HL-60/S4 (cell line): ENCODE data around the gene MAST3.

ENCODE experiments used
- in situ Hi-C: fragments of 300-500 bp; cut with MboI; formaldehyde crosslinking; loops from 2 replicates; pipeline ENCODE4 v1.14.3; 2022; ENCODE audit warnings: low sequenced_read_pairs

Gene MAST3

GRCh38 chr19:18131841-18132596, 34.4 kb downstream of the MAST3 start:
- in situ Hi-C loops, result no loop called here

- in situ Hi-C loops, result no loop called here
These were observed 38.4 kb downstream of the MAST3 start for GRCh38 chr19:18135712-18136584.

GRCh38 chr19:18137242-18137641, 39.7 kb downstream of the MAST3 start:
- in situ Hi-C loops, result no loop called here

GRCh38 chr19:18137657-18138339, 40.2 kb downstream of the MAST3 start:
- in situ Hi-C loops, result no loop called here

- in situ Hi-C loops, result no loop called here
These were observed 42.9 kb downstream of the MAST3 start for GRCh38 chr19:18140473-18140872.

GRCh38 chr19:18141031-18141430, 43.5 kb downstream of the MAST3 start:
- in situ Hi-C loops, result no loop called here

- in situ Hi-C loops, result no loop called here
These were observed 46.3 kb downstream of the MAST3 start for GRCh38 chr19:18143902-18144301.

- in situ Hi-C loops, result no loop called here
These were observed 46.8 kb downstream of the MAST3 start for GRCh38 chr19:18144361-18144760.

- in situ Hi-C loops, result no loop called here
These were observed 47.3 kb downstream of the MAST3 start for GRCh38 chr19:18144906-18145305.

GRCh38 chr19:18145391-18145999, 47.9 kb downstream of the MAST3 start:
- in situ Hi-C loops, result no loop called here

- in situ Hi-C loops, result no loop called here
These were observed 49.8 kb downstream of the MAST3 start for GRCh38 chr19:18147396-18147795.

GRCh38 chr19:18149596-18149975, 52.0 kb downstream of the MAST3 start:
- in situ Hi-C loops, result no loop called here

GRCh38 chr19:18150776-18151624, 53.4 kb downstream of the MAST3 start:
- in situ Hi-C loops, result no loop called here

- in situ Hi-C loops, result no loop called here
These were observed 54.9 kb downstream of the MAST3 start for GRCh38 chr19:18152442-18152816.

- in situ Hi-C loops, result no loop called here
These were observed 55.4 kb downstream of the MAST3 start, which contains the start of gene PIK3R2 for GRCh38 chr19:18152817-18153555. Gene PIK3R2 (plus strand): TSS chr19:18153163. CDS start chr19:18155880, 2,717 bp downstream.

- in situ Hi-C loops, result no loop called here
These were observed 56.1 kb downstream of the MAST3 start for GRCh38 chr19:18153556-18154134.

- in situ Hi-C loops, result no loop called here
These were observed 57.8 kb downstream of the MAST3 start for GRCh38 chr19:18155095-18156087.

GRCh38 chr19:18156268-18156667, 58.7 kb downstream of the MAST3 start:
- in situ Hi-C loops, result no loop called here
